ENCODE measurements around the gene TMEM54.

DNA sequence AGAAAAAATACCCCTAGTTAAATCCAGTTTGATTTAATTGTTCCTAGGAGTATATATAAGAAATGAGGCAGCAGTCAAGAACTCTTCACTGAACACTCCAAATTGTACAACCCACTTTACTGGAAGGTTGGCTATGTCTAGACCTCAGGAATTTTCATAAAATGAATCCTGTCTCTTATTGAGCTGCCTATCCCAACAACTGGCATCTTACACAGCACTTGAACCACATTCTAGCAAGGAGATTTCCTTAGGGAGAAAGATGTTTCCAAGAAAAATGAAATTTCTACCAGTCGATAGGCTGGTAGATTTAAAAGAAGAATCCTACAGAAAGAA, 47.2 kb upstream of the TMEM54 start:
- TF ChIP-seq CTCF (IDR thresholded peaks at IDR 0.05) (no peak), POLR2AphosphoS5 (IDR thresholded peaks at IDR 0.05) (no peak)

Data from prostate gland (tissue), 2 donors.